AG08396 (cell line): ENCODE results near the gene ACP4.
"Not testable (repeated sequence)": the region's sequence is repeated elsewhere in the genome, so short reads cannot be mapped to it uniquely, and the experiment has no call there.

Experiments used
- DNase-seq: peaks from one replicate; pipeline ENCODE4 v3.0.0; 2012; ENCODE audit warnings: low spot score, mixed read lengths

Gene ACP4

DNA sequence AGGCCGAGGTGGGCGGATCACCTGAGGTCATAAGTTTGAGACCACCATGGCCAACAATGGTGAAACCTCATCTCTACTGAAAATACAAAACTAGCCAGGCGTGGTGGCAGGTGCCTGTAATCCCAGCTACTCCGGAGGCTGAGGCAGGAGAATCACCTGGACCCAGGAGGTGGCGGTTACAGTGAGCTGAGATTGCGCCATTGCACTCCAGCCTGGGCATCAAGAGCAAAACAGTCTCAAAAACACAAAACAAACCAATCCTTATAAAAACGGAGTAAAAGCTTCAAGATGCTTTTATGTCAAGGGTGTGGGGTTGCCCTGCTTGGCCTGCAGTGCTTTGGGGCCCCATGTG, 7.2 kb downstream of the ACP4 start:
- DNase-seq = no peak

DNA sequence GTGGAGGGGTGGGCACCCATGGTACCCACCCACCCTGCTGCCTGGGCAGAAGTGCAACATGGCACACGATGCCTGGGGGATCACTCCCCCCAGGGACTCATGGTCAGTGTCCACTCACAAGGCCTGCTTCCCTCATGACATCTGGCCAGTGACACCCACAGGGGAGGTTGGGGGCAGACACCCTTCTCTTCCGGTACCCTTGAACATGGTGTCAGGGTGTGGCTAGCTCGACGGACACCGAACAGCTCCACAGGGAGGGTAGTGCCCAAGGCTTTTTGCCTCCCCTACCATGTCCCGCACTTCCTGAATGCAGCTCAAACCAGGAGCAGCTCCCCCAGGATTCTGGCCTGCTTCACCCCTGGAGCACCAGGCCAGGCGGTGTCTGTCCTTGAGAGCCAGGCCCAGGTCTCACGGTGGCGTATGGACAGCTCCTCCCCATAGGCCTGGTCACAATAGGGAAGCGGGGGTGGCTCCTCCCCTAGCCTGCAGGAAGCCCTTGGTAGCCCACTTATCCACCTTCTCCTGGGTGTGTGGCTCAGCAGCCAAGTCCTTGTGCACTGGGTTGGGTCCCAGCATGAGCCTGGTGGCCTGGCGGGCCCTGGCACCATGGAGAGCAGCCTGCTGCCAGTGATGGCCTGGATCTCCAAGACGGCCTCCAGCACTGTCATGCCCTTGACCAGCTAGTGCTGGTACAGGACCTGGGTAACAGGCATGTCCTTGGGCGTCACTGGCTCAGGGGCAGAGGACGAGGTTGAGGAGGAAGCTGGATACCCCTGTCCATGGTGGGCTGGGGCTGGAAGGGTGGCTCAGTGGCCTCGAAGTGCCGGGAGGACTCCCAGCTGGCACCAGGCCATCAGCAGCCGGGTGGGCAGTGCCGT, 7.8 kb downstream of the ACP4 start:
- DNase-seq = no peak

- DNase-seq = no peak
Observed at GRCh38 chr19:50798659-50799546, 8.7 kb downstream of the ACP4 start.

GRCh38 chr19:50799547-50799851, 9.3 kb downstream of the ACP4 start:
- DNase-seq = no peak

DNA sequence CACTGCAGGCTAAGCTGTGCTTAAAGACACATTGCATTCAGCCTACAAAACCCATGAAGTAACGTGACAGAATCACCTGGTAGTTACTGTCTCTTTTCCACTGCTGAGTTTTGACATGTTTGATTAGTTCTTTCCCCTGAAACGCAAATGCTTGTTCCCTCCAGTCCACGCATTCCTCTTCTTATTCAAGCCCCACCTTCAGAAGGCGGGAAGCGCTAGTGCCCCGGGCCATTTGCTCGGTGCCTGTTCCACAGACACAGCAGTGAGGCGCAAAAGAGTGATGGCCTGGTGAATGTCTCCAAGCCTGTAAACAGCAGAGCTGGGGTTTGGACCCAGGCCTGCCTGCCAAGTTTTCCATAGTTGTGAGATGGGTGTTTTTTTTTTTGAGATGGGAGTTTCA, 10.9 kb downstream of the ACP4 start:
- no peak for DNase-seq

GRCh38 chr19:50803633-50804419, 13.6 kb downstream of the ACP4 start:
- peak; percentile 51 for DNase-seq

- peak; percentile 98 for DNase-seq
Observed at GRCh38 chr19:50804420-50805272, 14.4 kb downstream of the ACP4 start.

- no peak for DNase-seq
Observed at GRCh38 chr19:50808856-50809255, 18.6 kb downstream of the ACP4 start.

GRCh38 chr19:50811622-50812238, 21.5 kb downstream of the ACP4 start:
- not testable (repeated sequence) for DNase-seq

DNA sequence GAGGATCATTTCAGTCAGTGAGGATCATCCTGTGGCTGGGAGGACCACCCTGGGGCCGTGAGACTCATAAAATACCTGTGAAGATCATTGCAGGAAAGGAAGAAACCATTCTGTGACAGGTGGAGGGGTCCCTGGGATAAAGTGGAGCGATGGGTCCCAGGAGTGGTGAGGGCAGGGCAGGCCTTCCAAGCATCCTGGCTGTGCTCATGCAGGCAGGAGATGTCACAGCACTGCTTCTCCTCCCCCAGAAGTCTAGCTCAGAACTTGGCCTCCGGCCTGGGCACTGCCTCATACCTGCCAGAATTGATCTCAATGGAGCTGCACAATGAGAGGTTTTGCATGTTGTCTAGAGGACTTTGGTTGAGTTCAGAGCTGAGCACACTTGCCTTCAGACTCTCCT, 22.3 kb downstream of the ACP4 start:
- no peak for DNase-seq

DNA sequence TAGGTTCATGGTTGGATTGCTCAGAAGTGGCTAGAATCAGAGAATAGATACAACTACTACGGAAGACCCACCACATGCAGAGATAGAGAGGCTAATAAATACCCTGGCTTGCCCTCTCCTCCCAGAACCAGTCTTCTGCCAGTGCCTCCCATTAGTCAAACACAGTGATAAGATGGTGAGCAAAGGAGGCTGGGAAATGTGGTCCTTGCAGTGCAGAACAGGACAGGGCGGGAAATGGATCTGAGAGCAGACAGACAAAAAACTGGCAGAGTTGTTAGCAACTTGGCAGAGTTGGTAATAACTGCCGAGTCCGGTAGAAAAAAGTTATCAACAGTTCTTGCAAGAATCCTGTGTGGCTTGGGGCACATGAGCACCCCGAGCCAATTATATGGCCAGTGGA, 24.7 kb downstream of the ACP4 start:
- no peak for DNase-seq

GRCh38 chr19:50815439-50815838, 25.2 kb downstream of the ACP4 start:
- no peak for DNase-seq

- peak; percentile 78 for DNase-seq
Observed at GRCh38 chr19:50817941-50818858, 28.0 kb downstream of the ACP4 start.

DNA sequence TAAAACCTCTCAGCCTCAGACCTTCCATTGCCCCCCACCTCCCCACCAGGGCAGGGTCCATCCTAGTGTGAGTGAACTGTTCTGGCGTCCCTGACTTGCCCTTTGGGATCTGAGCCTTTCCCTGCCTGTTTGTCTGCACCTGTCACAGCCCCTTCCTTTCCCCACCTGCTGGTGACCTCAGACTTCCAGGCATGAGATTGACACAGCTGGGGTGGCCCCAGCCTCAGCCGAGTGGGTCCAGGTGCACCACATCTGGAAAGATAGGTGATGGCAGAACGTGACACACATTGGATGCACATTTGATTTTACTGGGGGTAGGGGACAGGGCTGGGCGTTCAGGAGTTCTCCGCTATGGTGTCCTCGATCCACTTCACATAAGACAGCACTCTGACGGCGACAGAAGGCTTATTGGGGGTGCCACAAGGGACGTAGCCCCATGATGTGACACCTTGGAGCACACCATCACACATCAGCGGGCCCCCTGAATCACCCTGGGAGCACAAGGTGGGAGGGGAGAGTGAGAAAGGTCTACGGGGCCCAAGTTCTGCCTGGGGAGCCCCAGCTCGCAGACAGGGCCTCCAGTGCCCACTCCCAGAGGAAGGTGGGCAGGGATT, 28.8 kb downstream of the ACP4 start:
- no peak for DNase-seq

DNA sequence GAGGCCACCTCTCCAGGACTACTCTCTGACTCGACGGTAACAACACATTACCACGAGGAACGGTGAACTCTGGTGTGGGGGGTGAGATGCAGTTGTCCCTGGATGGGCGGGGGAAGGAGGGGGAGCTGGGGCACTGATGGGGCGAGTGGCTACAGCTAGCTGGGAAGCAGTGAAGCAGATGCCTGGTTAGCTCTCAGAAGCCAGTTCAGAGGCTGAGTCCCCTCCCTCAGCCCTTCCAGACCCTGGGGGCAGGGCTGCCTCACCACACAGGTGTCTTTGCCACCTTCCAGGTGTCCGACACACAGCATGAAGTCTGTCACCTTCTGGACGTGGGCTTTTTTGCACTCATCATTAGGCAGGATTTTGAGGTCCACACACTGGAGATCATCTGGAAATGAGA, 29.4 kb downstream of the ACP4 start:
- no peak for DNase-seq

- no peak for DNase-seq
Observed at GRCh38 chr19:50820086-50820485, 29.9 kb downstream of the ACP4 start.

- no peak for DNase-seq
Observed at GRCh38 chr19:50820549-50821247, 30.5 kb downstream of the ACP4 start.

DNA sequence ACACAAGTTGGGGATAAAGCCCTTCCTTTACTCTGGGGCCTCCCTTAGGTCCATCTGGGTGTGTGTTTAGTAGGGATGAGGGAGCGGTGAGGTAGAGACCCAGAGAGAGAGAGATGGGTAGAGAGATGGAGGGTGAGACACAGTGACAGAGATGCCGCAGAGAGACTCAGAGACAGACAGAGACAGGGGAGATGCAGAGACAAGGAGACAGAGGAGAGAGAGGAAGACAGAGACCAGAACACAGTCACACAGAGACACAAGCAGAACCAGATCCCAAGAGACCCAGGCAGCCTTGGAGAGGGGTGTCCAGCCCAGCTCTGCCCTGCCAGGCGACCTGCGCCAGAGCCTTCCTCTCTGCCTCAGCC, 31.0 kb downstream of the ACP4 start:
- DNase-seq = no peak

DNA sequence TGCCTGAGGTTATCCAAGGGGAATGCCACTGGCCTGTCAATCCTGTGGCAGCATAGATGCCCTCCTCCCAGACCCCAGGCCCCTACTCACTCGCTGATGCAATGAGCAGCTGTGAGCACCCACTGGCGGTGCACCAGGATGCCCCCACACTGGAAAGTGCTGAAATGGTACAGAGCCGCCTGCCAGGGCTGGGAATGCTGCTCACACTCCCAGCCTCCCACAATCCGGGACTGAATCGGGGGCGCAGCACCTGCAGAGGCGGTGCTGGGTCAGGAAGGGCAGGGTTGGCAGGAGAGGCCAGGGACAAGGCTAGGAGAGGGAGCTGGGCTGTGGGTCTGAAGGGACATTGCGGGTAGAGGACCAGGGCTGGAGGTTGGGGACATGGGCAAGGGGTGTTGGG, 31.4 kb downstream of the ACP4 start:
- no peak for DNase-seq
